DND-41 (cell line): ENCODE measurements around the gene KIF3C.
"Not testable (repeated sequence)": the region's sequence is repeated elsewhere in the genome, so short reads cannot be mapped to it uniquely, and the experiment has no call there.

ENCODE experiments used
- ATAC-seq: fragments of 200-7000 bp; cut with Tn5 transposase; 3 replicates; pipeline ENCODE4 v1.9.1; 2021; ENCODE audit warnings: low read depth; ENCODE audit not compliant: insufficient read depth
- DNase-seq: peaks from one replicate; pipeline ENCODE4 v3.0.0-alpha.2; 2020
- H2AFZ ChIP-seq: 2 replicates; pipeline ENCODE4 v1.6.0; 2012; ENCODE audit warnings: low read depth, low read length
- H3K27ac ChIP-seq: 2 replicates; pipeline ENCODE4 v1.5.1; 2012; ENCODE audit warnings: low read length, inconsistent platforms
- H3K27me3 ChIP-seq: fragments of 200-600 bp; sonication (generic); 2 replicates; pipeline ENCODE4 v1.6.0; 2012; ENCODE audit warnings: low read length, mild to moderate bottlenecking, inconsistent platforms; ENCODE audit not compliant: insufficient read depth, poor library complexity
- H3K36me3 ChIP-seq: 2 replicates; pipeline ENCODE4 v1.5.1; 2012; ENCODE audit warnings: low read length, inconsistent platforms; ENCODE audit not compliant: insufficient read depth
- H3K4me1 ChIP-seq: 2 replicates; pipeline ENCODE4 v1.5.1; 2012; ENCODE audit warnings: mild to moderate bottlenecking, low read length; ENCODE audit not compliant: insufficient read depth
- H3K4me2 ChIP-seq: 2 replicates; pipeline ENCODE4 v1.6.0; 2012; ENCODE audit warnings: mild to moderate bottlenecking, moderate library complexity, low read length, inconsistent platforms; ENCODE audit not compliant: insufficient read depth
- H3K4me3 ChIP-seq, 2 experiments: fragments of 200-600 bp in 1 of 2; shearing (Covaris generic) in 1 of 2; 2 replicates each; pipeline ENCODE4 v1.5.1; 2012 to 2016; ENCODE audit warnings: inconsistent platforms in 2 of 2, low read length in 2 of 2, mild to moderate bottlenecking in 2 of 2, low read depth in 1 of 2, moderate library complexity in 1 of 2
- H3K79me2 ChIP-seq: 2 replicates; pipeline ENCODE4 v1.6.0; 2012; ENCODE audit warnings: low read length, inconsistent platforms; ENCODE audit not compliant: insufficient read depth
- H3K9ac ChIP-seq: 2 replicates; pipeline ENCODE4 v1.6.0; 2012; ENCODE audit warnings: low read depth, mild to moderate bottlenecking, inconsistent platforms, low read length, moderate library complexity
- H3K9me3 ChIP-seq: 2 replicates; pipeline ENCODE4 v1.5.1; 2012; ENCODE audit warnings: low read length, moderate library complexity, mild to moderate bottlenecking, inconsistent platforms; ENCODE audit not compliant: insufficient read depth, severe bottlenecking
- H4K20me1 ChIP-seq: 2 replicates; pipeline ENCODE4 v1.6.0; 2012; ENCODE audit warnings: low read length; ENCODE audit not compliant: insufficient read depth
- CTCF ChIP-seq: IDR thresholded peaks from 2 replicates; pipeline ENCODE4 v1.5.1; 2012; ENCODE audit warnings: borderline replicate concordance, low read length, moderate library complexity, mild to moderate bottlenecking; ENCODE audit not compliant: poor library complexity, severe bottlenecking; ENCODE audit errors: extremely low read depth
- EZH2 ChIP-seq: IDR thresholded peaks from 3 replicates; pipeline ENCODE4 v1.6.1; 2012; ENCODE audit warnings: borderline replicate concordance, low read depth, mild to moderate bottlenecking, moderate library complexity, low read length, inconsistent platforms; ENCODE audit not compliant: severe bottlenecking

Gene KIF3C

GRCh38 chr2:25912851-25913695 is 69.2 kb downstream of the KIF3C start:
- H3K9ac ChIP-seq: no peak overlapping the region
- H3K4me1 ChIP-seq: peaks cover 43% of the 10 kb centered on the region
- H3K27ac ChIP-seq: no peak overlapping the region
- H2AFZ ChIP-seq: 0 out of 2 replicates have a peak overlapping the region, but pooled peaks have one; percentile 28
- H4K20me1 ChIP-seq: no peaks in the 10 kb centered on the region
- ATAC-seq (peak; percentile 37; the same call in 1 of the 3 replicates), DNase-seq (peak; percentile 13)
- H3K4me2 ChIP-seq: no peak overlapping the region; the same call in 1 of the 2 replicates
- H3K27me3 ChIP-seq: no peaks in the 10 kb centered on the region
- no peaks in the 10 kb centered on the region for H3K79me2 ChIP-seq
- no peak overlapping the region for H3K4me3 ChIP-seq
- H3K9me3 ChIP-seq: no peaks in the 10 kb centered on the region
- no peak for TF ChIP-seq EZH2
- no peak for TF ChIP-seq CTCF
- H3K36me3 ChIP-seq: no peaks in the 10 kb centered on the region

GRCh38 chr2:25909574-25909973 is 72.7 kb downstream of the KIF3C start:
- not testable (repeated sequence) for DNase-seq, ATAC-seq, H3K79me2 ChIP-seq, H2AFZ ChIP-seq, H3K4me2 ChIP-seq, H4K20me1 ChIP-seq, H3K9ac ChIP-seq, H3K9me3 ChIP-seq, H3K27me3 ChIP-seq, H3K27ac ChIP-seq, H3K36me3 ChIP-seq, H3K4me3 ChIP-seq
- peaks cover 15% of the 10 kb centered on the region for H3K4me1 ChIP-seq

GRCh38 chr2:25905126-25905525 is 77.2 kb downstream of the KIF3C start:
- no peak for DNase-seq
- H2AFZ ChIP-seq: peak overlapping the region; percentile 39; the same call in 1 of the 2 replicates
- no peak for TF ChIP-seq CTCF
- TF ChIP-seq EZH2: no peak

GRCh38 chr2:25903216-25903776 is 79.0 kb downstream of the KIF3C start:
- Histone ChIP-seq H3K27ac (no peak overlapping the region), H3K9ac (no peak overlapping the region), H3K9me3 (no peaks in the 10 kb centered on the region), H3K27me3 (no peaks in the 10 kb centered on the region), H3K4me2 (no peak overlapping the region), H3K4me1 (no peaks in the 10 kb centered on the region), H3K36me3 (no peaks in the 10 kb centered on the region), H2AFZ (no peak overlapping the region), H3K79me2 (no peaks in the 10 kb centered on the region), H4K20me1 (no peaks in the 10 kb centered on the region), H3K4me3 (no peak overlapping the region)
- no peak for TF ChIP-seq CTCF
- TF ChIP-seq EZH2: no peak
- no peak for DNase-seq
- peak; percentile 56; the same call in 2 of the 3 replicates for ATAC-seq

More at GRCh38 chr2:25905126-25905525, 77.2 kb downstream of the KIF3C start:
- no peaks in the 10 kb centered on the region for H3K4me1 ChIP-seq
- H3K79me2 ChIP-seq: no peaks in the 10 kb centered on the region
- no peak overlapping the region for H3K27ac ChIP-seq
- no peaks in the 10 kb centered on the region for H3K9me3 ChIP-seq
- no peaks in the 10 kb centered on the region for H3K27me3 ChIP-seq
- no peaks in the 10 kb centered on the region for H3K36me3 ChIP-seq
- ATAC-seq: no peak
- no peak overlapping the region for H3K9ac ChIP-seq
- no peak overlapping the region for H3K4me2 ChIP-seq
- no peaks in the 10 kb centered on the region for H4K20me1 ChIP-seq
- H3K4me3 ChIP-seq: no peak overlapping the region
